HG03097 (cell line): ENCODE data around the gene CHRNA10.

Source experiments
- ATAC-seq: cut with Tn5 transposase; IDR thresholded peaks from one replicate; pipeline ENCODE4 v1.9.1; 2021; ENCODE audit not compliant: unreplicated experiment, low FRiP score

CHRNA10 gene

GRCh38 chr11:3637201-3637600, 34.0 kb downstream of the CHRNA10 start:
- no peak for ATAC-seq

DNA sequence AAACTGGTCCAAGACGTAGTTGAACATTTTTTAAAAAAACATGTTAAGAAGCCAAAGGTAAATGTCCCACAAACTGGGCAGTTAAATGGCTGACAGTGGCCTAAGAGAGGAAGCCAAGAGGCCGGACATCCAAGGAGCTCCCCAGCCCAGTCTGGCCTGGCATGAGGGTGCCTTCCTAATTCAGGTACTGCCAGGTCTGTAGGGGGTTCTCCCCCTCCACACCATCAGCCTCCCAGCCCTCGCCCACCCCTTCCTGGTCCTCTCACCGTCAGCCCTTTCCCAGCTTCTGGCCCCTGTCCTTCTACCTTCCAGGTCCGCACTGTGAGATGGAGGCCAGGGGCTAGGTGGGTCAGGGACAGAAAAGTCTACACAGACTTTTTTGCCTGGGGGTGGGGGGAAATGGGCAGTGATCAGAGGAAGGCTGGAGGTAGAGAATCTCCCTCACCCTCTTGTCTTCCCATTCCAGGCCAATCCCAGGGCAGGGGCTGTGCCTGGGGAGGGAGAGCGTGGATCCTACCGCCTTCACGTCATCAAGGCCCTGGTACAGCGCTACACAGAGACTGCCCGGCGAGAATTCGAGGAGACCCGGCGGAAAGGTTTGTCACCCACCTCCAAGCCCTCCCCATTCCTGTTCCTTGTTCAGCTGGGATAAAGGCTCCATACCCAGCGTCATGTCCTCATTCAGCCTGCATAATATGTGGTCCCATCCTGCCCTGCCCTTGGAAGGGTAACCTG, 35.4 kb downstream of the CHRNA10 start:
- no peak for ATAC-seq

DNA sequence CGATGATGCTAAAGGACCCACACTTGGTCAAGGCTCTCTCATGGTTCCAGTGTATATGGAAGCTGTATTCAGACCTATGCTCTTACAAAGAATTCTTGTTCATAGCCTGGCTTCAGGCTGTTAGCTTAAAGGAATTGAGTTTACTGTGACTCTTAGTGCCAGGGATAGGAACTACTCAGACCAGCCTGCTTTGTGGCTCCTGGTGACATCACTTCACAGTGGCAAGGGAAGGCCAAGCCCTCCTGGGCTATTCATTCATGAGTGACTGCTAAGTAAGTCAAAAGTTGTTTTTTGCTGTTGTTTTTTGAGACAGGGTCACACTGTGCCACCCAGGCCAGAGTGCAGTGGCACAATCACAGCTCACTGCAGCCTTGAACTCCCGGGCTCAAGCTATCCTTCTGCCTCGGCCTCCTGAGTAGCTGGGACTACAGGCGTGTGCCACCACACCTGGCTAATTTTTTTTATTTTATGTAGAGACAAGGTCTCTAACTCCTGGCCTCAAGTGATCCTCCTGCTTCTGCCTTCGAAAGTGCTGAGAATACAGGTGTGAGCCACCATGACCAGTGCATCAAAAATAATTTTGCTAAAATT, 39.0 kb downstream of the CHRNA10 start:
- no peak for ATAC-seq

DNA sequence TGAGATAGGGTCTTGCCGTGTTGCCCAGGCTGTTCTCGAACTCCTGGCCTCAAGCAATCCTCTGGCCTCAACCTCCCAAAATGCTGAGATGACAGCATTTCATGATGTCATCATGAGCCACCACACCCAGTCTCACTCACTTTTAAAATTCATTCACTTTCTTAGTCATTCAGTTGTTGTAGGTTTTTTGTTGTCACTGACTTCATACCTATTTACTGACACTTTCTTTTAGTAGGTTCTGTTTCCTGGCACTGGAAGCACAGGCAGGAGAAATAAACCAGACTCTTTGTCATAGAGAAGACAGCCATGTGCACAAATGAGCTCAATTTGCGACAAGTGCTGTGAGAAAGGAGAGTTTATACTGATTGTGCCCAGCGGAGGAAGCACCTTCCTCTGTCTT, 39.9 kb downstream of the CHRNA10 start:
- no peak for ATAC-seq

DNA sequence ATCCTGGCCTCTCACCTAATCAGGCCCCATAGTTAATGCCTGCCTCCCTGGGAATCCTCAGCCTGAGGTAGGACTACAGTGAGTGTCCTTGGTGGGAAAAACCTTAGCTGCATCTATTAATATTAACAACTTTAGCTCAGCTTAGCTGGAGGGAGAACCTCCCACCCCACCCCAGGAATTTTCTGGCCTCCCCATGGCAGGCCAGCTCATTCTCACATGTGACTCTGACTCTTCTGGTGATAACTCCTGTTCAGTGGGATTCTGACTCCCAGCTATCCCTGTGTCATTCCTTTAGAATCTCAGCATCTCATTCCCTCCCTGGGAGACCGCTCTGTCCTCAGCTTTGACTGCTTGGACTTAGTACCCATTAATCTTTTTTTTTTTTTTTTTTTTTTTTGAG, 43.9 kb downstream of the CHRNA10 start:
- no peak for ATAC-seq

DNA sequence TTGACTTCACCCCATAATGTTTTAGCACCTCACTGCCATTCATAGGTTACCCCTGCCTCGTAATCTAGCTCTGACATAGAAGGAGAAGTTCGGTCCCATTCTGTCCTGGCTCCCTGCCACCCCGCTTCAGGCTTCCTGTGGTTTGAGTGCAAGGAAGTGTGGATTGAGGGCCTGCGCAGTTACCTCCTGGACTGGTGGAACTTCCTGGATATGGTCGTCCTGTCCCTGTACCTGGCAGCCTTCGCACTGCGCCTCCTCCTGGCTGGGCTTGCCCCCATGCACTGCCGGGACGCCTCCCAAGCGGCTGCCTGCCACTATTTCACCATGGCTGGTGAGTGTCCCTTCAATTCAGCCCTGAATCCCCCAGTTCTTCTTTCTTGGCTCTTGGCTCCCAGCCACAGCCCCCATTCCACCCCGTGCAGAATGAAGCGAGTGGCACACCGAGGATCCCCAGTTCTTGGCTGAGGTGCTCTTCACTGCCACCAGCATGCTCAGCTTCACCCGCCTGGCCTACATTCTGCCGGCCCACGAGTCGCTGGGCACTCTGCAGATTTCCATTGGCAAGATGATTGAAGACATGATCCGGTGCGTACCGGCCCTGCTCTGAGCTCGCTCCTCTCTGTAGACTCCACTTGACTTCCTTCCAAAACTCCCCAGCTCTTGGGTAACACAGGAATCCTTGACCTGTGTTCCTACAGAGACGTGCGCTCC, 44.8 kb downstream of the CHRNA10 start:
- ATAC-seq: no peak

DNA sequence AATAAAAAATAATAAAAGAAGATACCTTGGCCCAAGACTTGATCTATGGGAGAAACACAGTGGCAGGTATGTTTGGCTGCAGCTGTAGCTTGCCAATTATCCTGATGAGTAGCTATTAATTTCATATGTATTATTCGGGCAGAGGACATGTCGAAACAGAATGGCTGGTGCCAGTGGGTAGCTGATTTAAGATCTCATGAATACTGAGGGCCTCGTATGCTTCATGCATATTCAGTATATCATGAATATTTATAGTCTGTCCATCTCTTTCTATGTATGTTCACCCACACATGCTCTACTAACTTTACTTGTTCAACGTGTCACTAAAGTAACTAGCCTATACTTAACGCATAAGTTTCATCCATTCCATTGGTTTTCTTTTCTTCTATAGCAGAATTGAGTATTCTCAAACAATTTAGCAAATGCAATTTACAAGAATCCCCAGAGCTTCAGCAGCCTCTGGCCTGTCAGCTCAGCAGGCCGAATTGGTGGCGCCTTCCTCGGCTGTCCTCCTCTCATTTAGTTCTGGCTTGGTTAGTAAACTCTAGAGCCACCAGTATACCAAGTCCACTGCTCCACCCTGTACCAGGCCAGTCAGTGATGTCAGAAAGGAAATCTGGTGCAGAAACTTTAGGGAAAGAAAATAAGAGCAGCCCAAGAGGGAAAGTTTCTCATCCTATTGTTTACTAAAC, 47.3 kb downstream of the CHRNA10 start:
- no peak for ATAC-seq

GRCh38 chr11:3623121-3623520, 48.1 kb downstream of the CHRNA10 start:
- ATAC-seq: no peak

- no peak for ATAC-seq
Observed at GRCh38 chr11:3622521-3622920, 48.7 kb downstream of the CHRNA10 start.

DNA sequence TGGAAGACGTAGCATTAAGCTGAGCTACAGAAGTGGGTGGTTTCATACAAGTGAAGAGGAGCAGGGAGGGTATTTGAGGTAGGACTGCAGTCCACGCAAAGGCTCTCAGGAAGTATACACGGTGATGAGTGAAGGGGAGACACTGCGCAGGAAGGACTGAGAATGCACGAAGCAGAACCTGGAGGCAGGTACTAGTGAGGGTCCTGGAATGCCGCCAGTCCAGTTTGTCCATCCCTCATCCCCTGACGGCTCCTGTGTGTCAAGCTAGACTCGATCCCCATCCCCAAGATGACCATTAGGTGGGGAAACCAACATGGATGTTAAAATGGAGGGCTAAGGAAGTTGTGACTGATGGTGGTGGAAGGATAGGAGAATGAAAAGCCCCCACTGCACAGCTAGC, 53.2 kb downstream of the CHRNA10 start:
- no peak for ATAC-seq

GRCh38 chr11:3616721-3617460, 54.3 kb downstream of the CHRNA10 start:
- ATAC-seq: no peak

DNA sequence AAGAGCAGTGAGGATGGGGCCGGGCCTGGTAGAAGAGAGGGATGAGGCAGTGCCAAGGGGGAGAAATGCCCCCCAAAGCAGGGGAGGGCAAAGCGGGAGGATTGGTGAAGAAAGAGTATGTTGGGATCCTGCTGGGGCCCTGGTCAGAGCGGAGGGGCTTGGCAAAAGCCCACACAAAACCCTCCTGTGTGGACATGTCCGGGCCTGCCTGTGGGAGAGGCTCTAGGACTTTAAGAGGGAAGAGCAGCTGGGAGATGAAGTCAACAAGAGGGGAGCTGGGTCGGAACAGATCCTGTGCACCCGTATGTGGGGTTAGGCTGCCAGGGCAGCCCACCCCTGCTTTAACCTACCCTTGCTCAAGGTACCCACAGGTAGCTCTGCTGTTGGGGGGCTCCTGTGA, 55.2 kb downstream of the CHRNA10 start:
- no peak for ATAC-seq
